ENCODE results near the gene ZNF862.

DNA sequence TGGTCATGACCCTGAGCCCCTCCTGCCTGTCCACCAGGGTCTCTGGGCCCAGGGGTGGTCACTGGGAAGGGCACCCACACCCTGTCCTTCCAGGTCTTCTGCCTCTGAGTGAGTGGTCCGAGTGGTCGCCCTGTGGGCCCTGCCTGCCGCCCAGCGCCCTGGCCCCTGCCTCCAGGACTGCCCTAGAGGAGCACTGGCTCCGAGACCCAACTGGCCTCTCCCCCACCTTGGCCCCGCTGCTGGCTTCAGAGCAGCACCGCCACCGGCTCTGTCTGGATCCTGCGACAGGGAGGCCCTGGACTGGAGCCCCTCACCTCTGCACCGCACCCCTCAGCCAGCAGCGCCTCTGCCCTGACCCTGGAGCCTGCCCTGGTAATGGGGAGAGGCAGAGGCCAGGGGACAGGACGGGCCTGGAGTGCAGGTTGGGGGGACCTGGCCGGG lies 13.9 kb upstream of the ZNF862 start:
- no peak for TF ChIP-seq JUND (IDR thresholded peaks at IDR 0.05)
- TF ChIP-seq, protein P1, sequence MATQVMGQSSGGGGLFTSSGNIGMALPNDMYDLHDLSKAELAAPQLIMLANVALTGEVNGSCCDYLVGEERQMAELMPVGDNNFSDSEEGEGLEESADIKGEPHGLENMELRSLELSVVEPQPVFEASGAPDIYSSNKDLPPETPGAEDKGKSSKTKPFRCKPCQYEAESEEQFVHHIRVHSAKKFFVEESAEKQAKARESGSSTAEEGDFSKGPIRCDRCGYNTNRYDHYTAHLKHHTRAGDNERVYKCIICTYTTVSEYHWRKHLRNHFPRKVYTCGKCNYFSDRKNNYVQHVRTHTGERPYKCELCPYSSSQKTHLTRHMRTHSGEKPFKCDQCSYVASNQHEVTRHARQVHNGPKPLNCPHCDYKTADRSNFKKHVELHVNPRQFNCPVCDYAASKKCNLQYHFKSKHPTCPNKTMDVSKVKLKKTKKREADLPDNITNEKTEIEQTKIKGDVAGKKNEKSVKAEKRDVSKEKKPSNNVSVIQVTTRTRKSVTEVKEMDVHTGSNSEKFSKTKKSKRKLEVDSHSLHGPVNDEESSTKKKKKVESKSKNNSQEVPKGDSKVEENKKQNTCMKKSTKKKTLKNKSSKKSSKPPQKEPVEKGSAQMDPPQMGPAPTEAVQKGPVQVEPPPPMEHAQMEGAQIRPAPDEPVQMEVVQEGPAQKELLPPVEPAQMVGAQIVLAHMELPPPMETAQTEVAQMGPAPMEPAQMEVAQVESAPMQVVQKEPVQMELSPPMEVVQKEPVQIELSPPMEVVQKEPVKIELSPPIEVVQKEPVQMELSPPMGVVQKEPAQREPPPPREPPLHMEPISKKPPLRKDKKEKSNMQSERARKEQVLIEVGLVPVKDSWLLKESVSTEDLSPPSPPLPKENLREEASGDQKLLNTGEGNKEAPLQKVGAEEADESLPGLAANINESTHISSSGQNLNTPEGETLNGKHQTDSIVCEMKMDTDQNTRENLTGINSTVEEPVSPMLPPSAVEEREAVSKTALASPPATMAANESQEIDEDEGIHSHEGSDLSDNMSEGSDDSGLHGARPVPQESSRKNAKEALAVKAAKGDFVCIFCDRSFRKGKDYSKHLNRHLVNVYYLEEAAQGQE (IDR thresholded peaks at IDR 0.05; ENCODE audit: low read depth, low read length): no peak
- TF ChIP-seq CTCF (IDR thresholded peaks at IDR 0.05): no peak
